ENCODE measurements around the gene VDAC2.

DNA sequence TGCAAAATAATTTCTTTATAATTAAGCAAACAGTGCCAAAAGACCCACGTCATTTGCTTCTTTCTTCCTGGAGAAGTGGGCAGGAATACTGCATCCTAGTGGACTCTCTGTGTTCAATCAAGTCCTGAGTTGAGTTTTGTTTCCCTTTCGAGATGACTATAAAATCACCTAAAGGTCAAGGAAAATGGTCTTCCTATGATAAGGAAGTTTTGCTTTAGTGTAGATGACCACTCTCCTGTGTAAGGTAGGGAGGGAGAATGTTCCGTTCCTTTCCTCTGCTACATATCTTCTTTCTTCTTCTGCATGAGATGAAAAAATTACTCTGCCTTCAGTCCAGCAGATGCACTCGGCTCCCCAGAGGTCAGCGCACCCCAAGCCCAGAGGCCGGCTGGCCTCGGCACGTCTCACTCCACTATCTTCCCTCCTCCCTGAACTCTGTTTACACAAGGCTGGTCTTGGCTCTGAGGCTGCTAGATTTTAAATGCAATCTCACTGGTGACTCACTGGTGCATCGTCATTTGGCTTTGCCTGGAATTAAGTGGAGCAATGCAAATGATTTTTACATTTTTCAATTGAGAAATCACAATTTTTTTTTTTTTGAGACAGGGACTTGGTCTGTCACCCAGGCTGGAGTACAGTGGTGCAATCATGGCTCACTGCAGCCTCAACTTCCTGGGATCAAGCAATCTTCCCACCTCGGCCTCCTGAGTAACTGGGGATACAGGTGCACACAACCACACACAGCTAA is 18.6 kb upstream of the VDAC2 start:
- TF ChIP-seq CTCF (IDR thresholded peaks at IDR 0.05) (peak in 2 of 4 donors; percentile 6 to 14), POLR2A (IDR thresholded peaks at IDR 0.05) (no peak)
